HG03558 (cell line): ENCODE measurements around the gene POP7.
A peak's percentile ranks its signal among the peaks of the same experiment; 100 is the strongest.
"Not testable (repeated sequence)": the region's sequence is repeated elsewhere in the genome, so short reads cannot be mapped to it uniquely, and the experiment has no call there.

Experiments
- ATAC-seq: cut with Tn5 transposase; IDR thresholded peaks from one replicate; pipeline ENCODE4 v1.9.1; 2021; ENCODE audit warnings: moderate number of reproducible peaks; ENCODE audit not compliant: unreplicated experiment; ENCODE audit errors: extremely low read depth

POP7 gene

GRCh38 chr7:100689230-100690135 lies 16.4 kb upstream of the POP7 start:
- ATAC-seq: no peak

DNA sequence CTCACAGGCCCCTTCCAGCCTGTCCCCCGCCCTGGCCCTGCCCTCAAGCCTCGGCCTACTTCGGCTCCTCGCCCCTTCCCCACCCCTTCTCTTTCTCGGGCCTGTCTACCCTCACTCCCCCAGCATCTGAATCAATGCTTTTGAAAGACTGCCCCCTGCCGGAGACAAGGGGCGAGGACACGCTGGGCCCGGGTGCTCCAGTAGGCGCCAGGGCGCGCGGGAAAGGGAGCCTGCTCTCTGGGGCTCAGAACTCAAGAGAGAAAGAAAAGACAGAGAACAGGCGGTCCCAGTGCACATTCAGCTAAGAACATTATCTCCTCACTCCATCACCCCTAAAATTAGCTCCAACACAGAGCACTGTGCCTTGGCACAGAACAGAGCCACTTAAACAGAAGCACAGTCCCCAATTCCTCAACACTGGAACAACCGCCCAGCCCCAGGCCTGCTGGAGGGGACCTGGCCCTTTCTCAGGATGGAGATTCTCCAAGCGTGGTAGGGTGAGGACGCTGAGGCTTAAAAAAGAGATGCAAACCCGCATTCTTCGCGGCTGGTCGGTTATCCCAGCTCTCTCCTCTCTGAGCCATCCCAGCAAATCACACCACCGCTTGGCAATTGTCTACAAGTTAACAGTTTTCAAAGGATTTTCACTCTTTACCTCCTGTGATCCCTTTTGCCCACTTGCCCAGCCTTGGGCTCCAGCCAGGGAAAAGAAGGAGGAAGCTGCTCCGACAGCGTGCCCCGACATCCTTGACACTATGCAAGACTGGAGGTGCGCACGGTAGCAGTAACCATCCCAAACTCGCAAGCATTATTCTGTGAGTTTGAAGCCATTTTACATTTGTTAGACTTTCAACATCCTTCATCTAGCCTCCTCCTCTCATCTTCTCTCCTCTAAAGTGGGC lies 14.0 kb upstream of the POP7 start:
- no peak for ATAC-seq

- ATAC-seq: no peak
These were observed 13.4 kb upstream of the POP7 start for GRCh38 chr7:100692578-100692961.

DNA sequence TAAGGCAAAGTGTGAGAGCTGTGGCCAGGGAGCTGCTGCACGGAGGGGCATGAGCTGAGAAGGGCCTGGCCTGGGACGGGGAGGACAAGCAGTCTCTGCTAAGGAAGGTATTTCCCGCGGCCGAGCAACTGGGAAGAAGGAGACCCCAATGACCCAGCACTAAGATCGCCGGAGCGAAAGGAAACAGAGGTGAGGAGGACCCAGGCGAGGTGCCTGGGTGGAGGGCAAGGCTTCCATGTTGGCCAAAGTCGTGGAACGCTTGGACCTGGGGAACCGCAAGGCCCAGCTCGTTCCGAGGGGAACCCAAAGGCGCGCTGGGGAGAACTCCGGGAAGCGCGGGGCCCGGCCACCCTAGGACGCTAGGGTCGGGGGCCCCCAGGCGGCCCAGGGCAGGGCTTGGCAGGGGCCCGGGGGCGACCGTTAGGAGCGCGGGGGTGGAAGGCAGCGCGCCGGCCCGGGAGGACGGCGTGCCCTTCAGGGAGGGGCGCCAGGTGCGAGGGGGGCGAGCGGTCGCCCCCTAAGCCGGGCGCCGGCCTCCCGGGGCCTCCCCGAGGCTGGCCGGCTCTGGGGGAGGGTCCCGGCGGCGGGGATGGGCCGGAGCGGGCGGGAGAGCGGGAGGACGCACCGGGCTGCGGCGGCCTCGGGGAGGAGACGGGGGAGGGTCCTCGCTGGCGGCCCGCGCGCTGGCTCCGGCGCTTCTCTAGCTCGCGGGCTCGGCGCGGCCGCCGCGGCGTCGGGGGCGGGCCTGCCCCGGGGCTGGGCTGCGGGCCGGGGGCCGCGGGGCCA lies 12.4 kb upstream of the POP7 start:
- ATAC-seq: peak; percentile 16

DNA sequence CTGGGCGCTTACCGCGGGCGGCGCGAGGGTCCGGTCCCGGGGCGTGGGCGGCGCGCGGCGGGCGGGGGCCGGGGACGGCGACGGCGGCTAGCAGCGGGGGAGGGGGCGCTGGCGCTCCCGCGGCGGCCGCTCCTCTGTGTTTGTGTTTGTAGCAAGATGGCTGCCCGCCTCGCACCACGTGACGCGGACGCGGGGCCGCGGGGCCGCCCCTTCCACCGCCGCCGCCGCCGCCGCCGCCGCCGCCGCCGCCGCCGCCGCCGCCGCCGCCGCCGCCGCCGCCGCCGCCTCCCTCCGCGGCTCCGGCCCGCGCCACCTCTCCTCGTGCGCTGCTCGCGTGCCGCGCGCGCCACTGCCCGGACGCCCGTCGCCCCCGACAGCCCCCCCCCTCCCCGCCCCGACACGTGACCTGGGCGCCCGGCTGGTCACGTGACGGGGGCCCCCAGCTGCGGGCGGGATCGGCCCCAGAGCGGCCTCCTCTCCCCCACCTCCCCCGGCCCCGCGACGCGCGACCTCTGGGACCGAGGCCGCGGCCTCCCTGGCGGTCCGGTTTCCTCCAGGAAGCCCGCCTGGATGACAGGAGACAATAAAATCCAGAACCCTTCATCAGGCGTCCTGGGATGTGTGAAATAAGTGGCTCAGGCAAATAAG lies 11.7 kb upstream of the POP7 start, which contains the start of gene GIGYF1:
Gene GIGYF1, minus strand, starts transcription at position 153 of the 648 bp plus-strand sequence. CDS start 6,012 bp downstream, outside the sequence.
- peak; percentile 43 for ATAC-seq

DNA sequence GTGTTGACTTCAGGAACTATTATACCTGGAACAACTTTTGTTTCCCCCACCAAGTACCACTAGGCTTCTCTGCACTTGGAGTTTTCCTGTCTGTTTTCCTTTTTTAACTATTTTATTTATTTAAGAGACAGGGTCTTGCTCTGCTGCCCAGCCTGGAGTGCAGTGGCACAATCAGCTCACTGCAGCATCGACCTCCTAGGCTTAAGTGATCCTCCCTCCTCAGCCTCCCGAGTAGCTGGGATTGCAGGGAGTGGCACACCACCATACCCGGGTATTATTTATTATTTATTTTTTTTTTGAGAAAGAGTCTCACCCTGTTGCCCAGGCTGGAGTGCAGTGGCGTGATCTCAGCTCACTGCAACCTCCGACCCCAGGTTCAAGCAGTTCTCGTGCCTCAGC lies 9.8 kb upstream of the POP7 start:
- no peak for ATAC-seq

GRCh38 chr7:100699018-100699417 lies 6.9 kb upstream of the POP7 start:
- no peak for ATAC-seq

DNA sequence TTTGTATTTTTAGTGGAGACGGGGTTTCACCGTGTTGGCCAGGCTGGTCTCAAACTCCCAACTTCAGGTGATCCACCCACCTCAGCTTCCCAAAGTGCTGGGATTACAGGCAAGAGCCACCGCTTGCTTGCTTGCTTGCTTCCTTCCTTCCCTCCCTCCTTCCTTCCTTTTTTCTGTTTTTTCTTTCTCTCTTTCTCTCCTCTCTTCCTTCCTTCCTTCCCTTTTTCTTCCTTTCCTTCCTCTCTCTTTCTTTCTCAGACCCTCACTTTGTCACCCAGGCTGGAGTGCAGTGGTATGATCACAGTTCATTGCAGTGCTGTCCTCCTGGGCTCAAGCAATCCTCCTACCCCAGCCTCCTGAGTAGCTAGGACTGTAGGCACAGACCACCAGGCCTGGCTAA lies 4.8 kb upstream of the POP7 start:
- ATAC-seq: not testable (repeated sequence)

DNA sequence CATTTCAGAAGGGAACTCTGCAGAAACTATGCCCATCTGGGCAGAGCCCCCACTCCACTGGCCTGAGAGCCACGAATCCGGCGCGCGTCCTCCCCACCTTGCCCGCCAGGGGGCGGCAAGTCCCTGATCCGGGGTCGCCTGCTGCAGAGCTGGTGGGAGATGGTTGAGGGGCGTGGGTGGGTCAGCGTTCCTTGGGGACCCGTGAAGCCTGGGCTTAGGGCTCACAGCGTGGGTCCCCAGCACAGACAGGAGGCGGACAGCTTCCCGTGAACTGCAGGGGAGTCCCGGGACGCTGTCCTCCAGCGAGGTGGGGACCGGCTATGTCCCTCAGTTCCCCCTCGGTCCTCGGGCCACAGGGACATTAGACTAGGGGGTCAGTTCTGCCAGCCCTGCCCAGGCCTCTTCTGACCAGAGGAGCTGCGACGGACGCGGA lies 585 bp upstream of the POP7 start:
- ATAC-seq: no peak

DNA sequence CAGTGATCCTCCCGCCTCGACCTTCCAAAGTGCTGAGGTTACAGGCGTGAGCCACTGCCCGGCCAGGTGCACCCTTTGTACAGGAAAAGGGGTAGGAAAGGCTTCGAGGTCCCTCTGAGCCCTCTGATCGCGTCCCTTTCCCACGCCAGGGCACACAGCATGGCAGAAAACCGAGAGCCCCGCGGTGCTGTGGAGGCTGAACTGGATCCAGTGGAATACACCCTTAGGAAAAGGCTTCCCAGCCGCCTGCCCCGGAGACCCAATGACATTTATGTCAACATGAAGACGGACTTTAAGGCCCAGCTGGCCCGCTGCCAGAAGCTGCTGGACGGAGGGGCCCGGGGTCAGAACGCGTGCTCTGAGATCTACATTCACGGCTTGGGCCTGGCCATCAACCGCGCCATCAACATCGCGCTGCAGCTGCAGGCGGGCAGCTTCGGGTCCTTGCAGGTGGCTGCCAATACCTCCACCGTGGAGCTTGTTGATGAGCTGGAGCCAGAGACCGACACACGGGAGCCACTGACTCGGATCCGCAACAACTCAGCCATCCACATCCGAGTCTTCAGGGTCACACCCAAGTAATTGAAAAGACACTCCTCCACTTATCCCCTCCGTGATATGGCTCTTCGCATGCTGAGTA lies 871 bp downstream of the POP7 start:
- ATAC-seq: no peak

GRCh38 chr7:100708395-100708794 lies 2.5 kb downstream of the POP7 start:
- ATAC-seq: no peak

- no peak for ATAC-seq
These were observed 4.5 kb downstream of the POP7 start for GRCh38 chr7:100710452-100710851.

GRCh38 chr7:100711369-100711768 lies 5.4 kb downstream of the POP7 start:
- ATAC-seq: no peak

GRCh38 chr7:100714725-100715124 lies 8.8 kb downstream of the POP7 start:
- ATAC-seq: no peak

DNA sequence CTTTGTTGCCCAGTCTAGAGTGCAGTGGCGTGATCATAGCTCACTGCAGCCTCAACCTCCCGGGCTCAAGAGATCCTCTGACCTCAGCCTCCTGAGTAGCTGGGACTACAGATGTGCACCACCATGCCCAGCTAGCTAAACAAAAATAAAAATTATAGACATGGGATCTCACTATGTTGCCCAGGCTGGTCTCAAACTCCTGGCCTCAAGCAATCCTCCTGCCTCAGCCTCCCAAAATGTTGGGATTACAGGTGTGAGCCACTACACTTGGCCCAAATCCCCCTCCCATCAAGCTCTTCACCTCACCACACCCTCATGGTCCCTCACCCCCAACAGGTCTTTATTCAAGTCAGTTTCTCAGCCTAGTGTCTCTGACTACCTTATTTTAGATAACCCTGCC lies 11.2 kb downstream of the POP7 start:
- ATAC-seq: not testable (repeated sequence)

- no peak for ATAC-seq
These were observed 13.8 kb downstream of the POP7 start for GRCh38 chr7:100719523-100720278.

DNA sequence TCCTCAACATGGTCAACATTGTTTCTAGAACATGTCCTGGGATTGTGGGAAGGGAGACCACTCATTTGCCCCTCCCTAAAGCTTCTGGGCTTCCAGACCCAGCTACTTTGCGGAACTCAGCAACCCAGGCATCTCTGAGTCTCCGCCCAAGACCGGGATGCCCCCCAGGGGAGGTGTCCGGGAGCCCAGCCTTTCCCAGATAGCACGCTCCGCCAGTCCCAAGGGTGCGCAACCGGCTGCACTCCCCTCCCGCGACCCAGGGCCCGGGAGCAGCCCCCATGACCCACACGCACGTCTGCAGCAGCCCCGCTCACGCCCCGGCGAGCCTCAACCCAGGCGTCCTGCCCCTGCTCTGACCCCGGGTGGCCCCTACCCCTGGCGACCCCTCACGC lies 14.4 kb downstream of the POP7 start, which contains the start of gene EPO:
Gene EPO, plus strand, starts transcription at position 190 of the 392 bp plus-strand sequence. CDS start 513 bp downstream, outside the sequence.
- ATAC-seq: no peak
